HG03045 (cell line): ENCODE measurements around the gene ITGA11.

Experiments used
- ATAC-seq: cut with Tn5 transposase; IDR thresholded peaks from one replicate; pipeline ENCODE4 v1.9.1; 2021; ENCODE audit warnings: mild to moderate bottlenecking, moderate library complexity; ENCODE audit not compliant: unreplicated experiment

ITGA11 gene

DNA sequence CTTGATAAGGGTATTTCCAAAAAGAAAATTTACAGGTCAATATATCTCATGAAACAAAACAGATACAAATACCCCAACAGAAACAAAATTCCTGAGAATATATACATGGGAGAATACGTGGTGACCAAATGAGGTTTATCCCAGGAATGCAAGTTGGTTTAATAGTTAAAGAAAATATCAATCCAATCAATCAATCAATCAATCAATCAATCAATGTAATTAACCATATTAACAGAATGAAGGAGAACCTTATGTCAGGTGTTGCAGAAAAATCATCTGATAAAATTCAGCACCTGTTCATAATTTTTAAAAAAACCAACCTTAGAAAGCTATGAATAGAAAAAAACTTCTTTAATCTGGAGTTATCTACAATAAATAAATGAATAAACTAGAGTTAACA lies 35.9 kb downstream of the ITGA11 start:
- no peak for ATAC-seq

DNA sequence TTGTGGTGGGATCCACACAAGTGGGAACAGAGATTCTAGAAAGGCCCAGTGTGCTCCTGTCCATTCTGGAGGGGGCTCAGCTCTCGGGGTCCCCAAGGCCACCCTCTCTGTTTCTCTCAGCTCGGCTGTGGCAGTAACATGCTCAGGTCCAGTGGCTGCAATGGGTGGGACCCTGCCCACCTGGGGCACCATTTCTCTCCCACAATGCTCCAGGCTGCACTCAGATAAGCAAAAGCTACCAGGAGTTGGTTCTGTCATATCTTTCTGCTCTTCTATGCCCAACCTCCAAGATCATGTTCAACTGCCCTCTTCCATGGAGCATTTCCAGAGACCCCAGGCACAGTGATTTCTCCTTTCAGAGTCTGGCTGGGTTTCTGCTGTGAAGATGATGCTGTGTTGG lies 40.8 kb downstream of the ITGA11 start:
- ATAC-seq: no peak

DNA sequence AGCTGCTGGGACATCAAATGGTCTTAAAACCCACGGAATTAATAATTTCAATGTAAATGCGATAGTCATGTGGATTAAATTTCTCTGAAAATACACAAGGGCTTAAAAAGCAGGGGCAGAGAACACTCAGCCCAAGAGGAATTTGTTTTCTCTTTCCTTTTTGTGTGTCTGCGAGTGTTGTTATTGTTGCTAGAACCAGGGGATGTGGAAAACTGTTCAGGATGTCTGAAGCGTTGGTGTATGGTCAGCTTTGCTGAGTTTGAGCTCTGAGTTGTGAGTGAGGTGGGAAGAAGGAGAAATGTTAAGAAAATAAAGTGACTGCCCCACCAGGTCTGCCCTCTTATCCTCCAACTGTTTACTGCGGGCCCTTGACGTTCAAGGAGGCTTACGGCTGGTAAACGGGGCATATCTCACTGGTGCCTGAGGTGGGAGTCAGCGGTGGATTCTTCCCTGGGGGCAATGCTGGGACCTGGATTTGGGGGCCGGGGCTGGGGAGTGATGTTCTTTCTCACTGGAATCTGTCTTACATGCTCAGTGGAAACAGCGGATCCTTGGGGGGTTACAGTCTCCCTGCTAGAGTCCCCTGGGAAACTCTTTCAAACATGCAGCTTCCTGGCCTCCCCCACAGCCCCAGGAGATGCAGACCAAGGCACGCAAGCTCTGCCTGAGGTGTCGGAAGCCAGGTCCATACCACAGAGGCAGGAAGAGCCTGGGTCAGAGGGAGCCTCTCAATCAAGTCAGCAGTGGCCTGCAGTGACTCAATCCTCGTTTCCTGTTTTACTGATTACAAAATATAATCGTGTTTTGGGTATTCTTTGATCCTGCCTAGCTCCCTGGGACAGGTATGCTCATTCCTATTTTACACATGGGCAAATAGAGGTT lies 41.8 kb downstream of the ITGA11 start:
- ATAC-seq: no peak

DNA sequence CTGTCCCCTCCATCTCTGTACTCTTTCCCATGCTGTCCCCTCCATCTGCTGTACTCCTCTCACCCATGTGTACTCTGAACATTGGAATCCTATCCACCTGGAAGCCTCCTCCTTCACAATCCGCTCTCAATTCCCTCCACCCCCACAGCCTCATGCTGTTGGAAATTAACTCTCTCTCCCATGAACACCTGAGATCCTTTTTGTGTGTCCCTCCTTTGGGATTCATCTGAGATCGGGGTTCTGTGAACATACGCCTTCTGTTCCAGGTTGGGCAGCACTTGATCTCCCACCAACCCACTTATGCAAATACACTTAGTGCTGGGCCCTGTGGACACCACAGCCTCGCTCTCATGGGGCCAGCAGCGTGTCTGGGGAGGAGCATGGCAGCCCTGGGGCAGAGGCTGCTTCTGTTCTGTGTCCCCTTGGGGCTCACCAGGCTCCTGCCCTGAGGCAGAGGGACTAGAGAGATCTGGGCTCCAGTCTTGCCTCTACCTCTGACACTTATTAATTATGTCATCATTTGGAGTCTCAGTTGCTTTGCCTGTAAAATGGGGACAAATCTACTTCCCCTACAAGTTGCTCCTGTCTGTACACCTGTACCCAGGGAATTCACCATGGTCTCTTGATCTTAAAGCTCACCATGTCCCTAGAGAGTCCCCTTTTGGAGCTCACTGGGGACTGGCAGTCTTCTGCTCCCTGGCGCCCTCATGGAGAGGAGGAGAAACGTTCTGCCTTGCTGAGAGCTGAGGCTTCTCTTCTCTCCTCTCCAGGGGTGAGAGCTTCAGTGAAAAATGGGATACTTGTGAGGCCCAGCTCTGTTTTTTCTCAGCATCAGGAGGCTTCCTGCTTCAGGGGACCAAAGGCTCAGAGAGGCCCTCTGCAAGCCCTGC lies 42.7 kb downstream of the ITGA11 start:
- ATAC-seq: no peak

DNA sequence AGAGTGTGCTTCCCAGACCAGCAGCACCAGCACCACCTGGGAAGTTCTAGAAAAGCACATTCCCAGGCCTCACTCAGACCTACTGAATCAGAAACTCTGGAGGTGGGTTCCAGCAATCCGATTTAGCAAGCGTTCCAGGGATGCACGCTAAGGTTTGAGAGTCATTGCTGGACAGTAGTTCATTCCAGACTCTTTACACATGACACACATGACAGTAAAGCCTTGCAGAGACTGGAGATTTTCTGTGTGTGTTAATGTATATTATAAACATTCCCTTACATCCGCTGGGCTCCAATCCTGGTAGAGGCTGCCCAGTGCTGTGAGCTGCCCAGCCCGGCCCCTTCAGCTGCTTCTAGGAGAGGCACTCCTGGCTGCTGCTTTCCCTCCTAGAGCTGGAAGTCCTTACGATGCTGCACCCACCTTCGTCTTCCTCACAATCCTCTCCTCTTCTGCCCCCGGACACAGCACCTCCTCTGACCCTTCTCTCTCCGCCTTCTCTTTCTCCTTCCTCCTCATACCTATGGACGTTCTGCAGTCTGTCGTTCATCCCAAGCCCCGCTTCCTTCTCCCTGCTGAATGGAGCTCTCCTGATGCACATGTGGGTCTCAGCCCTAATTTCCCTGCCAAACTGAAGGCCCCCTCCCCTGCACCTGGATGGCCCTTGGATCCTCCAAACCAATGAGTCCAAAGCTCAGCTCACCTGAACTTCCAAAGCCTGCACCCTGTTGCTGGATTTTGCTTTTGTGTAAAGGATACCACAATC lies 44.4 kb downstream of the ITGA11 start:
- no peak for ATAC-seq

DNA sequence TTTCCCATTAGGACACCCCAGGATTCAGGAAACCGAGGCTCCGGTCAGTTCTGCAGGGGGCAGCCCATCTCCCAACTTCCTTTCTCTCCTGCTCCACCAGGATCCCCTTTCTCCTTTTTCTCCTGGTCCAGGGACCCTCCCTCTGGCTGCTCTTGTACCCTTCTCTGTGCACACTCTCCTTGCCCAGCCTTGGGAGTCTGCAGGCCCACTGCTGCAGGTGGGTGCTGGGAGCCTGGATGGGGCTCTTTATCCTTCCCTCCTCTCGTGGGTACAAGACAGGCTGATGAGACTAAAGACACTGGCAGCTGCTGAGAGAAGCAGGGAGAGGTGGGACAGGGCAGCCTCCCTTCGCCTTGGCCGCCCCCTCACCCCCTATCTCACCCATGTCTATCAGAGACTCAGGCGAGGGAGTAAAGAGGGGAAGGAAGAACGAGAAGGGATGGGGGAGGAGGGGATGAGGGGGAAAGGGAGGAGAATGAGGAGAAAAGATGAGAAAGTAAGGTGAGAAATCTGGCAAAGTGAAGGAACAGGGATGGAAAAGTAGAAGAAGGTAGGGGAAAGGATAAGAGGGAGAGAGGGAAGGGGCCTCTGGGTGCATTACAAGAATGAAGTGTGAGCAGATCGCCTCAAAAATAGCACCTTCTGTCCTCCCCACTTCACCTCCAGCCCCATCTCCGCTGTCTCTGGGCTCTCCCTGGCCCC lies 45.2 kb downstream of the ITGA11 start:
- ATAC-seq: no peak

DNA sequence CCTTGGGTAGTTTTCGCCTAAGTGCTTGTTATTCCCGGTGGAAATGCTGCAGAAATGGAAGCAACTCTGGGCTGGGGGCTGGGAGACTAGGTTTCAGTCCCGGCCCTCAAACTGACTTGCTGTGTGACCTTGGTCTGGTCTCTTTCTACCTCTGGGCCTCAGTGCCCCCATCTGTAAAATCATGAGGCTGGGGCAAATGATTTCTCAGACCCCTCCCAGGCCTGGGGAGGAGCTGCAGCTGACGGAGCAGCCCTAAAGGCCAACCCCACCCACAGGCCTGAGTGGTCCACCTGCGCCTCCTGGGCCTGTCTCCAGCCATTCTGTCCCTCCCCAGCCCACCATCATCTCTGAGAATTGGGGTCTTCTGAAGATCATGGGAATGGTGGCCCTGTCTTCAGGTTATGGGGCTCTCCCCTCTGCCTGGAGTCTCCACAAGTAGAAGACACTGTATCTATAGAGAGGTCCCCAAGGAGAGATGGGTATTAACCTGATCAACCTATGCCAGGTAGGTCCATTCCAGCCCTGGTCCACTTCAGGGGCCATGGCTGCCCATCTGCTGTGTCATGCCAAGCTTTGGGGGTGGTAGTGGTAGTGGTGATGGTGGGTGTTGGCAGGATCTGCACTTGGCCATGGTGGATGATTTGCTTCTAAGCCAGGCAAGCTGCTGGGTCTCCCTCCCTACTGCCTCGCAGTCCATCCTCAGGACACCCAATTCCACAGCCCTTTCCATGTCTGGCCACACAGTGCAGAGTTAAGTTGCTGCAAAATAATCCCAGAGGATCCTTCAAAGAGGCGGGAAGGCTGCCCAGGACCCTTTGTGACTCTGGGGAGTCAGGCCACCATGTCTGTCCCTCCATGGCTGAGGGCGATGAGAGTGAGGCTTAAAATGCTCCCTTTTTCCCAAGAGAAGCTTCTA lies 46.0 kb downstream of the ITGA11 start:
- no peak for ATAC-seq

DNA sequence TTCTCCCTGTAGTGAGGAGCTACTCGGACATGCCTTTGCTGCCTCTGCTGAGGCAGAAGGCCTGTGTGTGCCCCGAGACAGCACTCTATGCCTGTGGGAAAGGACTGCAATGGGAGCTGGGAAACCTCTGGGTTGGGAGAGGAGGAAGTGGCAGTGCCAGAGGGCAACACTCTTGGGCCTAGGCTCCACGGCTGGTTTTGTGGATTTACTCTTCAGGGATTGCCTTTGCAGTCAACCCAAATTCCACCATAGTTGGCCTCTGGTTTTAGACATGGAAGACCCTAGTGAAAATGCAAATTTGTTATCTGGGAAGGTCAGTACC lies 46.8 kb downstream of the ITGA11 start:
- ATAC-seq: no peak

DNA sequence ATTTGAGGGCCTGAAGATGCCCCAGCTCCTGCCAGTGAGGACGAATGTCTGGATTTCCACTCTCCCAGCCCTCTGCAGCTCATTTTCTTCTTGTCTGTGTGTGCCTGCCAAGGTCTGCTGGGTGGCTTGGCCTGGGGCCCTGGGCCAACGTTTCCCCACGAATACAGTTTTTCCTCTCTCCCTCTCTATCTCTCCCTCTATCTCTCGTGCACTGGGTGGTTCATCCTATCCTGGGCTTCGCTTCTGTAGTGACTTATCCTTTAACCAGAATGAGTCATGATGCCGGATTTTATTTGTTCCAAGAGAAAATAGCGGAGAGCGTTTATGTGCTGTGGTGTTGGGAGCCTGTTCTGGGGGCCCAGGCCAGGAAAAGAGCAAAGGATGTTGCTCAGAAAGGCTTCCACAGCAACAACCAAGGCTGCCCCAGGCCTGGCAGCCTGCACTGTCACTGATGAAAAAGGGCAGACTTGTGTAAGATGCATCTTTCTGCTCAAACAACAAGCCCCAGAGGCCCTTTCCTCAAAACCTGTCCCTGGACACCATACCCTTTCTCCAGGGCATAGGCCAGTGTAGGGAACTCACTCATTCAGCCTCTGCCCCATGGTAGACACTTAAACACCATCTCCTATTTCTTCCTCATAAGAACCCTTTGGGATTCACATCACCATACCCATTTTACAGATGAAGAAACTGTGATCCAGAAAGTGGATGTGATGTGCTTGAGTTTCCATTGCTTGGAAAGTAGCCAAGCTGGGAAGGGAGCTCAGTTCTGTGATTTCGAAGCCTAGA lies 47.3 kb downstream of the ITGA11 start:
- ATAC-seq: no peak

DNA sequence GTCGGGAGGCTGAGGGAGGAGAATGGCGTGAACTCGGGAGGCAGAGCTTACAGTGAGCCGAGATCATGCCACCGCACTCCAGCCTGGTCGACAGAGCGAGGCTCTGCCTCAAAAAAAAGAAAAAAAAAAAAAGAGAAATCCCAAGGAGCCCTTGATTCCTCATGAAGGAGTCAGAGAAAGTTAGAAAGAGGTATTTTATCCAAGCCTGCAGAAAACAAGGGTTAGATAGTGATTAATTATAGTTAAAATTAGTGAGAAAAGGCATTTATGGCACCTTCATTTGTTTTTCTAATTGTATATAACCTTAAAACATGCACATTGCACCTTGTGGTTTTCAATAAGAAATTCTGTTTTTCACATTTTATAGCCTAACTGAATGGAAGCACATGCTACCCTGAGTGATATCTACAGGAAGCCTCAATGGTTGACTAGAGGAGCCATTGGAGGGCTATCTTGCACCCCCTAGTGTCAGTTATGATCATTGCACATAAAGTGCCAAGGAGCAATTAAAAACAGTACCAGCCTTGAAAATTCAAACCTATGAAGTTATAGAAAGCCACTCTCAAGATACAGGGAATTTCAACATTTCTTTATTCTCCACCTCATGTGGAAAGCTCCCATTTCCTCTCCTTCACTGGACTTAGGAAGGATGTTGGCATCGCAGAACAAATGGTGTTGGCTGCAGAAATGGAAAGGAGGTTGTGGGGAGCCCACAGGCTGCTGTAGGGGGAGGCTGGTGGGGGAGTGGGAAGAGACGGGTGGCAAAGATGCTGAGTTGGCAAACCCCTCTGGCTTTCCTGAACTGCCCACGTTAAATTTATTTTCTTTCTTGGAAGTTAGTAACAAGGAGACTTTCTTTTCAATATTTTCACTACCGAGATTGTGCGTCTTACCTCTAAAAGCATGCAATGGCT lies 48.5 kb downstream of the ITGA11 start:
- ATAC-seq: no peak

DNA sequence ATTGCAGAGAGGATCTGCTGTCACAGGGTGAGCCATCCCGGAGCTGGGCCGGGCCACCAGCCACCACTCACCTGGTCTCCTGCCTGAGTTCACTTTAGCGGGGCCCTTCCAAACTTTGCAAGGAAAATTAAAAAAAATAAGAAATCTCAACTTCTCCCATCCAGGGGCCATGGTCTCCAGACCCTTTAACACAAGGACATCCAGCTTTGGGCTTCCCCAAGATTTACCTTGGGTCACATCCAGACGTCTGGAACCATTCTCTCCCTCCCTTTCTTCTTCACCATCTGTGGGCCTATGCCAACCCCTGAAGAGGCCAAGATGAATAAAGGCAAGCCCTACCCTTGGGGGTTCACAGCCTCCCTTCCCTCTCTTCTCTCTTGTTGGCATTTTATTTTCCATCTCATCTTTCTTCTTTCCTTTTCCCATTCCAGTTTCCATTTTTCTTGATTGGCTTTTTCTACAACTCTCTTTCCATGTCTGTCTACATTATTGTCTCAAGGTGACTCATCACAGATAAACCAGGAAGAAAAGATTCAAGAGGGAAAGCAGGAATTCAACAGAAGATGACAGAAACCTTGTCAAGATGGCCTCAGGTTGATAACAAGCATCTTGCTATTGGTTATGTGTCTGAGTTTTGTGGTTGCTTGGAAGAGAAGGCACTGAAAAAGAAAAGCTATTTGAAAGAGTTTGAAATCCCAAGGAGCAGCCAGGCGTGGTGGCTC lies 49.5 kb downstream of the ITGA11 start:
- no peak for ATAC-seq

DNA sequence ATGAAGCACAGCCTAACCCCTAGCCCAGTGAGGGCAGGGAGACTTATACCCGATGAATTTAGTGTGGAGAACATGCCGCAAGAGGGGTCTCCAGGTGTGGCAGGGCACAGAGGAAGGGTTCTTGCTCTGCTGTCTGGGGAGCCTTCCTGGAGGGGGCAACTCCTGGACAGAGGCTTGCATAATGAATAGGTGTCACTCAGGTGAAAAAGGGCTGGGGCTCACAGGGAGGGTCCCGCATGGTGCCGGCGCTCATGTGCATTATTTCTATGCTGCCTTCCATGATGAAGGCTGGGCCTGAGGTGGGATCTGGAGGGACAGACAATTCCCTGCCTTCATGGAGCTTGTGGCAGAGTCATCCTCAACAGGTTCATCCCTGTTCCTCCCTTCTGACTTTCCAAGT lies 51.5 kb downstream of the ITGA11 start:
- no peak for ATAC-seq

DNA sequence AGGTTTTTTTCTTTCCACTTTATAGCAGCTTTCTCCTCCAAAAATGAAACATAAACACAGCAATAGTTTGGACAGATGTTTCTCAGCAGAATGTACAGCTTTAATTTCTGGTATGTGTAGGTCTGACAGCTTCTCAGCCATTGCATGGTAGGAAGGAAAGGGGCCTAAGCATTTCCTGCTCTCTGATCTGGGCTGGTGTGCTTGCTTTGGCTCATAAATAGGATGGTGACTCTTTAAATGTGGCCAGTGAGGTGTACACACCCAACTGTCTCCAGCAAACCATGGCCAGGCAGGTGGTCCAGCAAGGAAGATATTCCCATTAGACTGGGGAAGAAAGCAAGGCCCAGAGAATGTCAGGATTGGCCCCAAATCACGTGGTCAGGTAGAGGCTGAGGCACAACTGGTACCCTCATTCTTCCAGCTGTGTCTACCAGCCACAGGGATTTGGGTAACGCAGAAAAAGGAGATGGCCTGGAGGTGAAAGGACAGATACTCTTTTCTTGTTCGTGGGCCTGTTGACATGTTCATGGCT lies 52.1 kb downstream of the ITGA11 start:
- no peak for ATAC-seq

DNA sequence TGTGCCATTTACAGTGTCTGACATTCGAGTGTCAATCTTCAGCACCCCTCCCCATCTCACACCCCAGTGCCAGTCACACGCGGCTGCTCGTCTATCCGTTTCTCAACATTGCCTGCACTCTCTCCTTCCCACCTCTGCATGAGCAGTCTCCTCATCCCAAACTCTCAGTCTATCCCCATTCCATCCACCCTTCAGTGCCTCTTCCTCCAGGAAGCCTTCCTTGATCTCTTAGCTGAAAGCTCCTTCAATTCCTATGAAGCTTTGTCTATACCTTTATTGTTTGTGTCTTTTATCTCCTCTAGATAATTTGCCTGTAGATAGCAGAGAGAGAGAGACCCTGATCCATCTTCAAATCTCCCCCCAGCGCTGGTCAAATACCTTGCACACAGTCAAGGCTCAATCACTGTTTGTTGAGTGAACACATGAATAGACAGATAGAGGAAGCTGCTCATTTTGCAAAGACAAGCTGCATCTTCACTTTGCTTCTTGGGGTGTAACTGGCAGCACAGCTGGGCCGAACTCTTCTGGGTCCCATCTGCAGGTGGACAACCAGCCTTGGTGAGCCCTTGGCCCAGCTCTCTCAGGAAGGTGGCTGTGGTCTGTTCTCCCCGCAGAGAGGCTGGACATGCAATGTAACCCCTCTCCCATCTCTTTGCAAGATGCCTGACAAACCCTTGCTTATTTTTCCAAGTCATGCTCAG lies 52.8 kb downstream of the ITGA11 start:
- ATAC-seq: no peak

DNA sequence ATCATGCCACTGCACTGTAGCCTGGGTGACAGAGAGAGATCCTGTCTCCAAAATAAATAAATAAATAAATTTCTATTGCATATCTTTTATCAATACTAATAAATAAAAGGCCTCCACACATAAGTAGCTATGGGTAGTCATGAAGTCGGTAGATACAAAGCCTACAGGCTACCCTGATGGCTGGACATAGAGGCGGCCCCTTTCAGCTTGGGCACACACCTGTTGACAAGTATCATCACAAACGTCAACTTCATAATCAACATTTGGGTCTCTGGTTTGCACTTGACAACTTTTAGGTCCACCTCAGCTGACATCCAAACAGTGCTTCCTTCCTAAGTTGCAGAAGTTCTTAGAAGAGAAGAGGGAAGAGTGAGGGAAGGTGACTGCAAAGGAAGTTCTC lies 53.4 kb downstream of the ITGA11 start:
- no peak for ATAC-seq

DNA sequence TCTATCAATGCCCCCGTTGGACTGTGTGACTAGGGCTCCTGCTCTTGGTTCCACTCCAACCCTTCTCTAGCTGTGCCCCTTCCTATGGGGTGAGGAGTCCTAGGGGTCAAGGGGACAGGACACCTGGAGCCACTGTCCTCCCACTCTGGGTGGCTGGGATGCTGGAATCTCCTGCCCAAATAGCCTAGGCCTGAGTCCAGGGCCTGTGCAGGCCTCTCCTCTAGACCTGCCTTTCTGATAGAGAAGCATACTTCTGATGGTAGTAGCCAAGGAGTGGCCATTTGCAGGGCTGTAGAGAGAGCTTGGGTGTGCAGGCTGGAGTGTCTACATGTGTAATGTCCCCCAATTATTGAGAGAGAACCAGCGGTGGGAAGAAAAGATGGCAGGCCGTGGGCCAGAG lies 54.2 kb downstream of the ITGA11 start:
- ATAC-seq: no peak
